H1 (cell line): Measurements from ENCODE around the gene PIK3C2G. TPM values are rescaled to one million over a fixed set of nuclear protein-coding genes. Genes with fewer than 3 reads are reported as not detected.

Source experiments
- CTCF ChIA-PET: fragments of 300-600 bp; sonication (Branson Sonifier 250); formaldehyde crosslinking; loops from one replicate; lab custom pipeline; 2021; ENCODE audit not compliant: partially characterized antibody; lab: Charles Lee
- POLR2A ChIA-PET: fragments of 300-600 bp; sonication (Branson Sonifier 250); formaldehyde crosslinking; loops from one replicate; lab custom pipeline; 2021; ENCODE audit warnings: inconsistent platforms; ENCODE audit not compliant: partially characterized antibody; lab: Charles Lee
- DNase-seq, 2 experiments: peaks; one replicate each; pipeline versions ENCODE4 v3.0.0 to v3.0.0-alpha.2; 2010 to 2022; ENCODE audit warnings: low spot score in 2 of 2, low read depth in 1 of 2, mixed read lengths in 1 of 2
- FAIRE-seq: peaks from 2 replicates; lab custom pipeline; 2011; peaks lifted over from hg19 to GRCh38; lab: Jason Lieb, UNC
- H2AFZ ChIP-seq: 2 replicates; pipeline ENCODE4 v1.8.1; 2012; ENCODE audit warnings: low read length, inconsistent platforms
- H2AK5ac ChIP-seq: 2 replicates; pipeline ENCODE4 v1.6.1; 2013; ENCODE audit warnings: low read depth, low read length
- H2BK120ac ChIP-seq: replicated peaks from 2 replicates; pipeline ENCODE3; 2013; ENCODE audit warnings: low read depth, low read length, inconsistent platforms
- H2BK12ac ChIP-seq: 2 replicates; pipeline ENCODE4 v1.6.1; 2013; ENCODE audit warnings: low read depth, low read length
- H2BK15ac ChIP-seq: 2 replicates; pipeline ENCODE4 v1.6.1; 2013; ENCODE audit warnings: low read length
- H2BK20ac ChIP-seq: 2 replicates; pipeline ENCODE4 v1.6.1; 2013; ENCODE audit warnings: low read length
- H2BK5ac ChIP-seq: 2 replicates; pipeline ENCODE4 v1.6.1; 2013; ENCODE audit warnings: low read depth, low read length
- H3K14ac ChIP-seq: 2 replicates; pipeline ENCODE4 v1.6.1; 2013; ENCODE audit warnings: inconsistent platforms; ENCODE audit not compliant: insufficient read length
- H3K18ac ChIP-seq: 2 replicates; pipeline ENCODE4 v1.6.1; 2013; ENCODE audit warnings: low read length; ENCODE audit errors: extremely low read depth
- H3K23ac ChIP-seq: 2 replicates; pipeline ENCODE4 v1.6.1; 2013; ENCODE audit warnings: inconsistent platforms; ENCODE audit not compliant: insufficient read length
- H3K23me2 ChIP-seq: 2 replicates; pipeline ENCODE4 v1.6.1; 2013; ENCODE audit warnings: low read depth, low read length
- H3K27ac ChIP-seq: 2 replicates; pipeline ENCODE4 v1.6.1; 2011; ENCODE audit warnings: low read depth, low read length, inconsistent platforms
- H3K27me3 ChIP-seq, 4 experiments: replicated peaks in 1 of 4; 1 replicate in 1 of 4; 2 replicates in 3 of 4; pipeline versions ENCODE4 v1.6.1 to v1.8.1; 2011 to 2013; ENCODE audit warnings: low read length in 3 of 4, mild to moderate bottlenecking in 3 of 4, inconsistent platforms in 2 of 4, mixed read lengths in 2 of 4, moderate library complexity in 1 of 4; ENCODE audit not compliant: control insufficient read depth in 3 of 4, insufficient read depth in 3 of 4; ENCODE audit errors: extremely low read depth in 1 of 4
- H3K36me3 ChIP-seq, 4 experiments: 2 replicates each; pipeline versions ENCODE4 v1.6.1 to v1.8.1; 2011 to 2013; ENCODE audit warnings: mild to moderate bottlenecking in 4 of 4, low read length in 3 of 4, moderate library complexity in 2 of 4, control low read depth in 1 of 4, inconsistent platforms in 1 of 4; ENCODE audit not compliant: insufficient read depth in 4 of 4, control insufficient read depth in 2 of 4
- H3K4ac ChIP-seq: replicated peaks from 2 replicates; pipeline ENCODE3; 2013; ENCODE audit warnings: low read length, low read depth, mixed read lengths, inconsistent platforms; ENCODE audit not compliant: insufficient read length
- H3K4me1 ChIP-seq, 4 experiments: replicated peaks in 1 of 4; 1 replicate in 1 of 4; 2 replicates in 3 of 4; pipeline versions ENCODE4 v1.6.1 to v1.8.1; 2011 to 2013; ENCODE audit warnings: low read length in 3 of 4, inconsistent platforms in 2 of 4, mixed read lengths in 1 of 4; ENCODE audit not compliant: insufficient read depth in 4 of 4, control insufficient read depth in 3 of 4
- H3K4me2 ChIP-seq, 2 experiments: 2 replicates each; pipeline versions ENCODE4 v1.6.1 to v1.8.1; 2011 to 2013; ENCODE audit warnings: low read depth in 2 of 2, low read length in 2 of 2, control low read depth in 1 of 2, inconsistent platforms in 1 of 2, mild to moderate bottlenecking in 1 of 2; ENCODE audit not compliant: insufficient read depth in 1 of 2
- H3K4me3 ChIP-seq, 4 experiments: fragments of 200-600, 300-600 bp in 1 of 4; sonication (generic), shearing (Covaris generic), sonication (Bioruptor Twin) in 1 of 4; 2 replicates each; pipeline versions ENCODE4 v1.5.1 to v1.8.1; 2011 to 2016; ENCODE audit warnings: low read length in 4 of 4, low read depth in 3 of 4, control low read depth in 2 of 4, inconsistent platforms in 2 of 4, mild to moderate bottlenecking in 2 of 4, mixed read lengths in 1 of 4, moderate library complexity in 1 of 4; ENCODE audit not compliant: insufficient read depth in 2 of 4; ENCODE audit errors: extremely low read depth in 1 of 4
- H3K56ac ChIP-seq: replicated peaks from 2 replicates; pipeline ENCODE3; 2013; ENCODE audit warnings: low read depth, mild to moderate bottlenecking, mixed read lengths, low read length, inconsistent platforms; ENCODE audit not compliant: insufficient read length
- H3K79me1 ChIP-seq: 2 replicates; pipeline ENCODE4 v1.6.1; 2013; ENCODE audit warnings: low read depth, low read length, control low read depth
- H3K79me2 ChIP-seq, 2 experiments: 2 replicates each; pipeline versions ENCODE4 v1.6.1 to v1.8.1; 2012 to 2013; ENCODE audit warnings: low read length in 2 of 2, mild to moderate bottlenecking in 2 of 2, inconsistent platforms in 1 of 2; ENCODE audit not compliant: insufficient read depth in 2 of 2, control insufficient read depth in 1 of 2
- H3K9ac ChIP-seq, 4 experiments: replicated peaks in 1 of 4; 1 replicate in 1 of 4; 2 replicates in 3 of 4; pipeline versions ENCODE4 v1.6.1 to v1.8.1; 2011 to 2013; ENCODE audit warnings: low read depth in 3 of 4, low read length in 3 of 4, control low read depth in 2 of 4, mild to moderate bottlenecking in 2 of 4, moderate library complexity in 2 of 4, inconsistent platforms in 1 of 4; ENCODE audit errors: extremely low read depth in 1 of 4
- H3K9me3 ChIP-seq, 2 experiments: 2 replicates each; pipeline versions ENCODE4 v1.6.1 to v1.8.1; 2012 to 2013; ENCODE audit warnings: mild to moderate bottlenecking in 2 of 2, moderate library complexity in 2 of 2, control low read depth in 1 of 2, inconsistent platforms in 1 of 2, low read depth in 1 of 2, low read length in 1 of 2, mixed read lengths in 1 of 2; ENCODE audit not compliant: insufficient read depth in 2 of 2
- H4K20me1 ChIP-seq, 2 experiments: replicated peaks in 1 of 2; 2 replicates each; pipeline versions ENCODE3 to v1.8.1; 2011 to 2013; ENCODE audit warnings: inconsistent platforms in 2 of 2, low read length in 2 of 2, mild to moderate bottlenecking in 1 of 2; ENCODE audit not compliant: insufficient read depth in 2 of 2, control insufficient read depth in 1 of 2
- H4K5ac ChIP-seq: 2 replicates; pipeline ENCODE4 v1.6.1; 2013; ENCODE audit warnings: low read length, low read depth, mixed read lengths, inconsistent platforms; ENCODE audit not compliant: insufficient read length
- H4K8ac ChIP-seq: 2 replicates; pipeline ENCODE4 v1.8.0; 2013; ENCODE audit warnings: mild to moderate bottlenecking, moderate library complexity, low read length, inconsistent platforms; ENCODE audit not compliant: insufficient read depth; ENCODE audit errors: extremely low read depth
- H4K91ac ChIP-seq: replicated peaks from 2 replicates; pipeline ENCODE3; 2013; ENCODE audit warnings: low read length, mixed read lengths, inconsistent platforms; ENCODE audit not compliant: insufficient read length
- SRF ChIP-seq: IDR thresholded peaks from 2 replicates; pipeline ENCODE4 v1.6.1; 2011; ENCODE audit warnings: mild to moderate bottlenecking, low read depth, low read length, moderate library complexity
- TBP ChIP-seq: IDR thresholded peaks from 2 replicates; pipeline ENCODE4 v1.6.1; 2011; ENCODE audit warnings: low read depth, low read length, improper control_type of control experiment
- TCF12 ChIP-seq: IDR thresholded peaks from 2 replicates; pipeline ENCODE4 v1.6.1; 2011; ENCODE audit warnings: low read depth, mild to moderate bottlenecking, low read length
- WGBS, 2 experiments: shearing (Covaris generic) in 1 of 2; methylation state at CpG; one replicate each; pipeline versions ENCODE4 v1.1.6 to v1.1.7; 2013 to 2015; ENCODE audit warnings: low lambda C conversion rate in 2 of 2, mixed read lengths in 2 of 2, inconsistent platforms in 1 of 2, low coverage in 1 of 2, missing lambda C conversion rate in 1 of 2; ENCODE audit not compliant: insufficient replicate concordance in 2 of 2, insufficient coverage in 1 of 2, insufficient read length in 1 of 2; ENCODE audit errors: extremely low coverage in 1 of 2, missing lambda C conversion rate in 1 of 2; 5-methylcytosine and 5-hydroxymethylcytosine counted together
- polyA plus RNA-seq, 7 experiments: library from polyadenylated mRNA; depleted of rRNA in 3 of 7; stranded (reverse) in 5 of 7; unstranded in 2 of 7; fragments of >200 nt in 5 of 7; fragments of 200-250 nt in 2 of 7; gene quantifications; 1 replicate in 5 of 7; 2 replicates in 1 of 7; 4 replicates in 1 of 7; pipeline versions ENCODE4 v1.2.1 to v1.2.3, GENCODE V29; 2011 to 2013; ENCODE audit warnings: missing spikeins in 2 of 7, mixed read lengths in 2 of 7
- total RNA-seq: library from RNA; stranded (reverse); fragmentation: NEBNext Ultra II Directional; extraction: Animal tissue kit (Norgen Biotek cat#: 25700); gene quantifications from 2 replicates; pipeline ENCODE4 v1.2.1, GENCODE V29; 2021

Gene PIK3C2G
- total and polyA plus RNA-seq, 2 of the 8 experiments (the other 6 are each of a cell fraction or from before 2014, with no cell fraction given): not detected

GRCh38 chr12:18521461-18521860 lies 260.1 kb downstream of the PIK3C2G start:
- no peak for DNase-seq
- ChIA-PET CTCF (no interaction called here), POLR2A (no interaction called here)
- Histone ChIP-seq H3K4me1 (peaks cover 0 to under 1% (median 0%) of the 10 kb centered on the region in 4 experiments; a peak in 1 of 7 replicates), H3K27ac (no peak overlapping the region), H3K4ac (no peak overlapping the region), H3K36me3 (no peaks in the 10 kb centered on the region), H3K79me1 (no peaks in the 10 kb centered on the region), H3K23ac (no peak overlapping the region), H3K23me2 (no peaks in the 10 kb centered on the region), H3K14ac (no peak overlapping the region), H3K79me2 (no peaks in the 10 kb centered on the region), H4K91ac (no peak overlapping the region), H4K8ac (peak overlapping the region; percentile 41; the same call in 1 of the 2 replicates), H3K4me3 (no peak overlapping the region), H2BK12ac (no peak overlapping the region), H3K9ac (no peak overlapping the region), H2AFZ (no peak overlapping the region), H2BK120ac (no peak overlapping the region), H3K56ac (no peak overlapping the region), H2AK5ac (no peak overlapping the region), H2BK15ac (no peak overlapping the region), H2BK20ac (no peak overlapping the region), H4K5ac (no peak overlapping the region), H3K9me3 (peaks cover 3 to 5% of the 10 kb centered on the region in 2 experiments; a peak in 1 of 4 replicates), H2BK5ac (no peak overlapping the region), H3K27me3 (no peaks in the 10 kb centered on the region; a peak in 1 of 7 replicates), H3K4me2 (no peak overlapping the region), H3K18ac (no peak overlapping the region), H4K20me1 (no peaks in the 10 kb centered on the region)
- WGBS, 2 experiments: 97% methylated on average over 5 of the region's 6 CpGs; no CpG with 5 or more reads in 1 of the 2 experiments
- no peak for TF ChIP-seq TBP
- no peak for TF ChIP-seq TCF12
- TF ChIP-seq SRF: no peak
- no peak for FAIRE-seq
